CD4-positive, alpha-beta T cell (primary cell): Measurements from ENCODE around the gene LEKR1. TPM values are rescaled to one million over a fixed set of nuclear protein-coding genes. Genes with fewer than 3 reads are reported as not detected.

Experiments used
- ATAC-seq: fragments of 200-7000 bp; cut with Tn5 transposase; one replicate; pipeline ENCODE4 v1.10.0; 2022; ENCODE audit warnings: mild to moderate bottlenecking; ENCODE audit not compliant: poor library complexity
- CTCF ChIA-PET: fragments of 350-600 bp; sonication (Branson Sonifier 250); formaldehyde crosslinking; loops from one replicate; lab custom pipeline; 2021; ENCODE audit warnings: antibody characterized with exemption, inconsistent platforms; lab: Charles Lee
- POLR2A ChIA-PET: fragments of 350-600 bp; sonication (Branson Sonifier 250); formaldehyde crosslinking; loops from one replicate; lab custom pipeline; 2021; ENCODE audit warnings: antibody characterized with exemption, inconsistent platforms; lab: Charles Lee
- DNase-seq, 14 experiments: peaks; one replicate each; pipeline ENCODE4 v3.0.0-alpha.2; 2013 to 2020; ENCODE audit warnings: mixed read lengths in 2 of 14
- H3K27ac ChIP-seq, 2 donors: one replicate each; pipeline versions ENCODE4 v1.5.1 to v1.7.0; 2013; ENCODE audit warnings: low read length in 2 of 2, low read depth in 1 of 2, mild to moderate bottlenecking in 1 of 2
- H3K27me3 ChIP-seq, 2 experiments: 1 replicate in 1 of 2; 2 replicates in 1 of 2; pipeline versions ENCODE4 v1.6.1 to v1.7.0; 2013; ENCODE audit warnings: low read length in 2 of 2, control low read depth in 1 of 2, mild to moderate bottlenecking in 1 of 2, moderate library complexity in 1 of 2; ENCODE audit not compliant: insufficient read depth in 2 of 2, control insufficient read depth in 1 of 2
- H3K36me3 ChIP-seq: one replicate; pipeline ENCODE4 v1.6.1; 2013; ENCODE audit warnings: low read length, control low read depth; ENCODE audit not compliant: insufficient read depth
- H3K4me1 ChIP-seq: one replicate; pipeline ENCODE4 v1.6.1; 2013; ENCODE audit warnings: low read length, control low read depth; ENCODE audit not compliant: insufficient read depth
- H3K4me3 ChIP-seq: one replicate; pipeline ENCODE4 v1.5.1; 2013; ENCODE audit warnings: mild to moderate bottlenecking, low read length, moderate library complexity
- H3K9me3 ChIP-seq, 2 experiments: 1 replicate in 1 of 2; 2 replicates in 1 of 2; pipeline versions ENCODE4 v1.6.1 to v1.7.0; 2013; ENCODE audit warnings: low read length in 2 of 2, mild to moderate bottlenecking in 2 of 2, control low read depth in 1 of 2, moderate library complexity in 1 of 2; ENCODE audit not compliant: control insufficient read depth in 1 of 2, insufficient read depth in 1 of 2
- H3K27ac Mint-ChIP-seq: one replicate; pipeline ENCODE4 v1.8.0; 2020; ENCODE audit warnings: mixed read lengths
- H3K27me3 Mint-ChIP-seq: one replicate; pipeline ENCODE4 v1.8.0; 2021; ENCODE audit warnings: mixed read lengths
- H3K36me3 Mint-ChIP-seq: one replicate; pipeline ENCODE4 v1.8.0; 2021; ENCODE audit warnings: low read depth, mixed read lengths
- H3K4me1 Mint-ChIP-seq: one replicate; pipeline ENCODE4 v1.8.0; 2021; ENCODE audit warnings: low read depth, mixed read lengths
- H3K4me3 Mint-ChIP-seq: one replicate; pipeline ENCODE4 v1.8.0; 2020; ENCODE audit warnings: mild to moderate bottlenecking, mixed read lengths
- H3K9me3 Mint-ChIP-seq: one replicate; pipeline ENCODE4 v1.8.0; 2020; ENCODE audit warnings: mixed read lengths
- intact Hi-C, 2 experiments: fragments of 100-400 bp; cut with DNase I in 1 of 2; cut with micrococcal nuclease in 1 of 2; formaldehyde crosslinking; loops; one replicate each; pipeline versions ENCODE4 v1.15.1 to v1.9.0; 2023 to 2025; cut with DNase I, micrococcal nuclease
- total RNA-seq, 174 experiments: library from RNA in 2 of 174; stranded (reverse) in 2 of 174; gene quantifications; one replicate each; pipeline ENCODE4 v1.2.3 and lab custom pipeline; 2021 to 2026
- TF ChIP-seq, protein P1 (sequence below): fragments of 200-600 bp; IDR thresholded peaks from one replicate; pipeline ENCODE4 v1.8.0; 2022; ENCODE audit warnings: antibody characterized with exemption, mild to moderate bottlenecking

LEKR1 gene
- total RNA-seq, 2 experiments from 2014 or later: 0.77 to 1.0 TPM

DNA sequence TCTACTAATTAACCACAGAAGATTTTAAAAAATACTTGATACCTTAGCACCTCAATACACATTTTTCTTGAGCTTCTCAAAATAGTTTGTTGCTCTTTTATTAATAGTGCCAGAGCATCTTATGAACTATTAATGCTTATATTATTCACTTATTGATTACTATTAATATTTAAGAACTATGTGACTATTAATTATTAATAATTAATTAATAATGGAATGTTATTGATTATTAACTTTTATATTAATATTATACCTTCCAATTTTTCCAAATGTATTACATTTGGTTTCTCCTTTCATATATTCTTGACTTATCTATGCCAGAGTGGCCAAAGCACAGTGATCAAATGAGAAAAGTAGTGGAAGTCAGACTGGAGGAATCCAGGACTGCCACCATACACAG lies 195.5 kb downstream of the LEKR1 start:
- Histone ChIP-seq H3K4me3 (no peak overlapping the region), H3K9me3 (no peaks in the 10 kb centered on the region), H3K27ac (no peak overlapping the region), H3K4me1 (no peaks in the 10 kb centered on the region), H3K36me3 (no peaks in the 10 kb centered on the region), H3K27me3 (no peaks in the 10 kb centered on the region)
- Mint-ChIP-seq H3K36me3 (no peaks in the 10 kb centered on the region), H3K4me1 (no peaks in the 10 kb centered on the region), H3K9me3 (no peaks in the 10 kb centered on the region), H3K27me3 (peaks cover 9% of the 10 kb centered on the region), H3K4me3 (no peak overlapping the region), H3K27ac (no peak overlapping the region)
- ATAC-seq: no peak
- CTCF ChIA-PET: no interaction called here
- intact Hi-C loops: no loop called here
- no peak for DNase-seq
- TF ChIP-seq, protein P1, sequence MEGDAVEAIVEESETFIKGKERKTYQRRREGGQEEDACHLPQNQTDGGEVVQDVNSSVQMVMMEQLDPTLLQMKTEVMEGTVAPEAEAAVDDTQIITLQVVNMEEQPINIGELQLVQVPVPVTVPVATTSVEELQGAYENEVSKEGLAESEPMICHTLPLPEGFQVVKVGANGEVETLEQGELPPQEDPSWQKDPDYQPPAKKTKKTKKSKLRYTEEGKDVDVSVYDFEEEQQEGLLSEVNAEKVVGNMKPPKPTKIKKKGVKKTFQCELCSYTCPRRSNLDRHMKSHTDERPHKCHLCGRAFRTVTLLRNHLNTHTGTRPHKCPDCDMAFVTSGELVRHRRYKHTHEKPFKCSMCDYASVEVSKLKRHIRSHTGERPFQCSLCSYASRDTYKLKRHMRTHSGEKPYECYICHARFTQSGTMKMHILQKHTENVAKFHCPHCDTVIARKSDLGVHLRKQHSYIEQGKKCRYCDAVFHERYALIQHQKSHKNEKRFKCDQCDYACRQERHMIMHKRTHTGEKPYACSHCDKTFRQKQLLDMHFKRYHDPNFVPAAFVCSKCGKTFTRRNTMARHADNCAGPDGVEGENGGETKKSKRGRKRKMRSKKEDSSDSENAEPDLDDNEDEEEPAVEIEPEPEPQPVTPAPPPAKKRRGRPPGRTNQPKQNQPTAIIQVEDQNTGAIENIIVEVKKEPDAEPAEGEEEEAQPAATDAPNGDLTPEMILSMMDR: no peak
- POLR2A ChIA-PET: no interaction called here

DNA sequence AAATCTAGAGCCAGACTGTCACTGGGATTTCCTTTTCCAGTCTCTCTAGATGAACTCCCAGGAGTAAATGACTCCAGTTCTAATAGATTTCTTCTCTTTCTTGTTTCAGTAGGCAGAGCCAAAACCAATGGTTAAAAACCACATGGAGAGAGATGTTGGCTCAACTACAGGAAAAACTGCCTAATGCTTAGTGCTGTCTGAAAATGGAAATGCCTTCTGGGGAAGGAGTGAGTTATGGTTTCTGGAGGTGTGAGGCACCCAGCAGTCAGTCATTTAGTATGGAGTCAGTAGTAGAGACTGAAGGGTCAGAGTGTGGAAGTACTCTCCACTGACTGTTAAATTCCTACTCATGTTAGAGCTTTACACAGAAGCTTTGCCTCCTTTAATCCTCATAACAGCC lies 197.1 kb downstream of the LEKR1 start:
- peaks cover 13% of the 10 kb centered on the region for H3K27me3 Mint-ChIP-seq
- no peak overlapping the region for H3K27ac Mint-ChIP-seq
- Histone ChIP-seq H3K9me3 (no peaks in the 10 kb centered on the region), H3K4me1 (no peaks in the 10 kb centered on the region), H3K27me3 (no peaks in the 10 kb centered on the region), H3K36me3 (no peaks in the 10 kb centered on the region), H3K27ac (no peak overlapping the region), H3K4me3 (no peak overlapping the region)
- H3K36me3 Mint-ChIP-seq: no peaks in the 10 kb centered on the region
- no peaks in the 10 kb centered on the region for H3K9me3 Mint-ChIP-seq
- TF ChIP-seq, protein P1: no peak
- no peak overlapping the region for H3K4me3 Mint-ChIP-seq
- ChIA-PET CTCF (no interaction called here), POLR2A (no interaction called here)
- intact Hi-C loops: no loop called here
- no peak for ATAC-seq
- H3K4me1 Mint-ChIP-seq: no peaks in the 10 kb centered on the region
- no peak for DNase-seq

DNA sequence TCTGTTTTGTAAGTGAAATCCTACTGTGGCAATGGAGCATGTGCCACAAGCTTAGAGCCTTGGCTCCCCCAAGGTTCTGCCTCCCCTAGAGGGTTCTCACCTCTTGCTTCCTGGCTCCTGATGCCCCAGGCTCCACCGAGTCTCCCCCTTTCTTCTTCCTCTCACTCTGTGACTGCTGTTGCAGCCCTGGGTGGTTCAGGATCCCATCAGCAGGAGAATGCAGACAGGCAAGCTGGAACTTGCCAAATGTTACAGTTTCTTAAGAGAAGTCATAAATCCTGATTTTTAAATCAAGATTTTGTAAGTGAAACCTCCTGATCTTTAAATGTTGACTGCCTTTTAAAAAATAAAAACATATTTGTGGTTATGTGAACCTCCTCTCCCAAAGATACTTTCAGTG lies 199.9 kb downstream of the LEKR1 start:
- ChIA-PET CTCF (no interaction called here), POLR2A (no interaction called here)
- H3K4me1 ChIP-seq: no peaks in the 10 kb centered on the region
- H3K27me3 Mint-ChIP-seq: peaks cover 31% of the 10 kb centered on the region
- TF ChIP-seq, protein P1: no peak
- no peaks in the 10 kb centered on the region for H3K36me3 Mint-ChIP-seq
- DNase-seq (no peak), ATAC-seq (no peak)
- no peaks in the 10 kb centered on the region for H3K36me3 ChIP-seq
- no peak overlapping the region for H3K4me3 ChIP-seq
- H3K9me3 Mint-ChIP-seq: no peaks in the 10 kb centered on the region
- H3K4me1 Mint-ChIP-seq: no peaks in the 10 kb centered on the region
- no peak overlapping the region for H3K27ac Mint-ChIP-seq
- H3K27ac ChIP-seq: no peak overlapping the region
- intact Hi-C loops: no loop called here
- no peak overlapping the region for H3K4me3 Mint-ChIP-seq
- no peaks in the 10 kb centered on the region for H3K9me3 ChIP-seq
- H3K27me3 ChIP-seq: peaks cover 0 to 6% of the 10 kb centered on the region in 2 experiments
